Measurements from ENCODE around the gene LARP4B. TPM values are rescaled to one million over a fixed set of nuclear protein-coding genes. Genes with fewer than 3 reads are reported as not detected.

LARP4B gene
- total and polyA plus RNA-seq, 2 of the 13 experiments (the other 11 are each of a cell fraction or from before 2014, with no cell fraction given), result 19.5 to 30.2 TPM

DNA sequence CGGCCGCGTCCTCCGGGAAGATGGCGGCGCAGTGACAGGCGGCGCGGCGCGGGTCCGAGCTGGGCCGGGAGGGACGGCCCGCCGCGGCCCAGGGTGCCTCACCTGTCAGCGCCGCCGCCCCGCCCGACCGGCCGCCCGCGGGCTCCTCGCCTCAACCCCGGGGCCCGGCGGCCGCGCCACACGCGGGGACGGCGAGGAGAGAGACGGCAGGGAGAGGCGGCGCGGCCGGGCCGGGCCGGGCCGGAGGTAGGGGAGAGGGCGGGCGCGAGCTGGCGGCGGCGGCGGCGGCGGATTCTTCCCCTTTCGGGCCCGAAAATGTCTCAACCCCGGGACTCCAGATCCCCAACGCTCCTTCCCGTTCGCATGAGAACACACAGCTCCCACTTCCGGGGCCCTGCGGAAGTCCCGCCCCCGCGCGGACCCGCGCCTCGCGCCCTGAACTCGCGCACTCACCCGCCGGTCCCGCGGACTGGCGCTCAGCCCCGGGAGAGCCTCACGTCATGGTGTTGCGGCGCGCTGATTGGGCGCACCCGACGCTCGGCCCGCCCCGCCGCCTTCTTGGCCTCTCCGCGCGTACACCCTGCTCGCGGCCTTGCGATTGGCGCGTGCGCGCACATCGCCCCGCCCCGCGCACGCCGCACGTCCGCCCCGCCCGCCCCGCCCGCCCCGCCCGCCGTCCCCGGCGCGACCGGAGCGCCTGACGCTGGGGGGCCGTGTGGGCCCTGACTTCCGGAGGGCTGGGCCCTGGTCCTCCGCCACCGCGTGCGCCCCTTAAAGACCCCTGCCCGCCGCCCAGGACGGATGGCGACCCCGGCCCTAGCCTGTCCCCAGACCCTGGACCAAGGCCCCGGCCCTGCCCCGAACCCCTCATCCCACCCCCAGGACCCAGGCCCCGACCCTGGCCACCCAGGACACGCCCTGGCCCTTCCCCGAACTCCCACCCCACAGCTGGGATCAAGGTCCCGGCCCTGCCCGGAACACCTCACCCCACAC lies at the start of gene LARP4B (continued):
- TF ChIP-seq ZNF333 (CRISPR knock-in tag; IDR thresholded peaks at IDR 0.05; ENCODE audit: borderline replicate concordance) (0 out of 2 replicates have a peak, but pooled peaks have one; percentile 16), STAT6 (CRISPR knock-in tag; IDR thresholded peaks at IDR 0.05; ENCODE audit: borderline replicate concordance) (no peak), NR2F1 (CRISPR knock-in tag; IDR thresholded peaks at IDR 0.05) (no peak), THAP11 (CRISPR knock-in tag; IDR thresholded peaks at IDR 0.05) (peak; percentile 79), SP1 (IDR thresholded peaks at IDR 0.05) (no peak), SP1 (CRISPR knock-in tag; IDR thresholded peaks at IDR 0.05) (peak; percentile 45; the same call in 1 of the 2 replicates), DMAP1 (CRISPR knock-in tag; IDR thresholded peaks at IDR 0.05) (peak; percentile 59; the same call in 1 of the 2 replicates), ZNF382 (CRISPR knock-in tag; IDR thresholded peaks at IDR 0.05; ENCODE audit: borderline replicate concordance) (no peak), RFX5 (IDR thresholded peaks at IDR 0.05; ENCODE audit: low read depth, low read length) (peak; percentile 83), ZFY (CRISPR knock-in tag; IDR thresholded peaks at IDR 0.05) (peak; percentile 90), ZFP90 (CRISPR knock-in tag; IDR thresholded peaks at IDR 0.05; ENCODE audit: borderline replicate concordance) (no peak), ZNF574 (CRISPR knock-in tag; IDR thresholded peaks at IDR 0.05) (peak; percentile 84), PHF8 (CRISPR knock-in tag; IDR thresholded peaks at IDR 0.05) (peak; percentile 82), KAT8 (CRISPR knock-in tag; IDR thresholded peaks at IDR 0.05) (0 out of 2 replicates have a peak, but pooled peaks have one; percentile 55)
- TF ChIP-seq, protein P1, sequence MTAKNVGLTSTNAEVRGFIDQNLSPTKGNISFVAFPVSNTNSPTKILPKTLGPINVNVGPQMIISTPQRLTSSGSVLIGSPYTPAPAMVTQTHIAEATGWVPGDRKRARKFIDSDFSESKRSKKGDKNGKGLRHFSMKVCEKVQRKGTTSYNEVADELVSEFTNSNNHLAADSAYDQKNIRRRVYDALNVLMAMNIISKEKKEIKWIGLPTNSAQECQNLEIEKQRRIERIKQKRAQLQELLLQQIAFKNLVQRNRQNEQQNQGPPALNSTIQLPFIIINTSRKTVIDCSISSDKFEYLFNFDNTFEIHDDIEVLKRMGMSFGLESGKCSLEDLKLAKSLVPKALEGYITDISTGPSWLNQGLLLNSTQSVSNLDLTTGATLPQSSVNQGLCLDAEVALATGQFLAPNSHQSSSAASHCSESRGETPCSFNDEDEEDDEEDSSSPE (CRISPR knock-in tag; IDR thresholded peaks at IDR 0.05), result peak; percentile 88
